Body of pancreas (tissue), 4 donors: ENCODE results near the gene FAM170B. TPM values are rescaled to one million over a fixed set of nuclear protein-coding genes. Genes with fewer than 3 reads are reported as not detected.

Experiments
- ATAC-seq: fragments of 150-250 bp; one replicate; pipeline ENCODE4 v1.9.1; 2016
- DNase-seq, 4 donors: peaks; one replicate each; pipeline ENCODE4 v3.0.0-alpha.2; 2019
- H3K27ac ChIP-seq, 4 donors: fragments of 200-600 bp; sonication (generic); 1 replicate in 3 of 4; 2 replicates in 1 of 4; pipeline versions ENCODE4 v1.5.1 to v1.6.1; 2016 to 2019; ENCODE audit warnings: mild to moderate bottlenecking in 1 of 4, mixed read lengths in 1 of 4, moderate library complexity in 1 of 4
- H3K27me3 ChIP-seq, 2 donors: fragments of 200-600 bp; sonication (generic); one replicate each; pipeline ENCODE4 v1.6.0; 2016; ENCODE audit warnings: mild to moderate bottlenecking in 1 of 2
- H3K36me3 ChIP-seq, 2 donors: fragments of 200-600 bp; sonication (generic); replicated peaks in 1 of 2; 2 replicates each; pipeline ENCODE4 v1.5.1; 2016; ENCODE audit warnings: low read depth in 2 of 2; ENCODE audit not compliant: insufficient read depth in 1 of 2
- H3K4me1 ChIP-seq: fragments of 200-600 bp; sonication (generic); one replicate; pipeline ENCODE4 v1.6.0; 2016
- H3K4me3 ChIP-seq, 2 donors: fragments of 200-600 bp; sonication (generic); 1 replicate in 1 of 2; 2 replicates in 1 of 2; pipeline ENCODE4 v1.5.1; 2016 to 2019
- H3K9me3 ChIP-seq, 3 donors: fragments of 200-600 bp; sonication (generic); 1 replicate in 2 of 3; 2 replicates in 1 of 3; pipeline ENCODE4 v1.5.1; 2016
- POLR2A ChIP-seq, 3 donors: fragments of 450-650 bp; IDR thresholded peaks; one replicate each; pipeline ENCODE4 v1.6.1; 2016; ENCODE audit warnings: antibody characterized with exemption in 3 of 3, mild to moderate bottlenecking in 2 of 3
- WGBS, 2 donors: methylation state at CpG; one replicate each; pipeline ENCODE4 v1.1.5; 2017; 5-methylcytosine and 5-hydroxymethylcytosine counted together
- intact Hi-C: fragments of 100-400 bp; cut with DNase I; formaldehyde crosslinking; loops from one replicate; pipeline ENCODE4 v1.15.1; 2023
- total RNA-seq, 2 donors: library from RNA; depleted of rRNA; stranded (reverse); fragments of >200 nt; gene quantifications; one replicate each; pipeline ENCODE4 v1.1.0, GENCODE V29; 2016
- TF ChIP-seq, protein P1 (sequence below), 7 experiments: fragments of 450-650 bp in 4 of 7; fragments of 200-600 bp in 3 of 7; sonication (generic) in 3 of 7; IDR thresholded peaks; one replicate each; pipeline ENCODE4 v1.5.1; 2016 to 2019; ENCODE audit warnings: antibody characterized with exemption in 7 of 7

FAM170B gene
- total RNA-seq, 2 donors from 2014 or later: not detected

DNA sequence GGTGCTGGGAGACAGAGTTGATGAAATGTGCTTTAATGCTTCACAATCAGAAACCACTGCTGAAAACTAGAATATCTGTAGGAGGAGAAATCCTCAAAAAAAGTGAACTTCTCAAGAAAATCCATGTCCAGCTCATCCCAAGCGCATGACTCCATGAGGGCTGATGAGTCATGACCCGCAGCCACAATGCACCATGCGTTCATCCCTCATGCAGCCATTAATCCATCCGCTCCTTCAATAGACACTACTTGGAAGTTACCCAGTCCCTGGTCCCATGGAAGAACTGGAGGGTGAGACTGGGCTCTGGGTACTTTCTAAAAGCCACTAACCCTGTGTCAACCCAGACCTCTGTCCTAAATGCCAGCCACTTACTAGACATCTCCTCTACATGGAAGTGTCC lies 29.9 kb upstream of the FAM170B start:
- WGBS, 2 donors: 76 to 87% methylated on average over 4 of the region's 4 CpGs
- DNase-seq (no peak), ATAC-seq (no peak)
- no peak overlapping the region for H3K4me3 ChIP-seq
- no peaks in the 10 kb centered on the region for H3K9me3 ChIP-seq
- H3K36me3 ChIP-seq: no peaks in the 10 kb centered on the region
- H3K27ac ChIP-seq: no peak overlapping the region
- no peak for TF ChIP-seq POLR2A (IDR thresholded peaks at IDR 0.05)
- TF ChIP-seq, protein P1, sequence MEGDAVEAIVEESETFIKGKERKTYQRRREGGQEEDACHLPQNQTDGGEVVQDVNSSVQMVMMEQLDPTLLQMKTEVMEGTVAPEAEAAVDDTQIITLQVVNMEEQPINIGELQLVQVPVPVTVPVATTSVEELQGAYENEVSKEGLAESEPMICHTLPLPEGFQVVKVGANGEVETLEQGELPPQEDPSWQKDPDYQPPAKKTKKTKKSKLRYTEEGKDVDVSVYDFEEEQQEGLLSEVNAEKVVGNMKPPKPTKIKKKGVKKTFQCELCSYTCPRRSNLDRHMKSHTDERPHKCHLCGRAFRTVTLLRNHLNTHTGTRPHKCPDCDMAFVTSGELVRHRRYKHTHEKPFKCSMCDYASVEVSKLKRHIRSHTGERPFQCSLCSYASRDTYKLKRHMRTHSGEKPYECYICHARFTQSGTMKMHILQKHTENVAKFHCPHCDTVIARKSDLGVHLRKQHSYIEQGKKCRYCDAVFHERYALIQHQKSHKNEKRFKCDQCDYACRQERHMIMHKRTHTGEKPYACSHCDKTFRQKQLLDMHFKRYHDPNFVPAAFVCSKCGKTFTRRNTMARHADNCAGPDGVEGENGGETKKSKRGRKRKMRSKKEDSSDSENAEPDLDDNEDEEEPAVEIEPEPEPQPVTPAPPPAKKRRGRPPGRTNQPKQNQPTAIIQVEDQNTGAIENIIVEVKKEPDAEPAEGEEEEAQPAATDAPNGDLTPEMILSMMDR (IDR thresholded peaks at IDR 0.05): no peak
- H3K4me1 ChIP-seq: no peaks in the 10 kb centered on the region
- no peaks in the 10 kb centered on the region for H3K27me3 ChIP-seq
- intact Hi-C loops: no loop called here

DNA sequence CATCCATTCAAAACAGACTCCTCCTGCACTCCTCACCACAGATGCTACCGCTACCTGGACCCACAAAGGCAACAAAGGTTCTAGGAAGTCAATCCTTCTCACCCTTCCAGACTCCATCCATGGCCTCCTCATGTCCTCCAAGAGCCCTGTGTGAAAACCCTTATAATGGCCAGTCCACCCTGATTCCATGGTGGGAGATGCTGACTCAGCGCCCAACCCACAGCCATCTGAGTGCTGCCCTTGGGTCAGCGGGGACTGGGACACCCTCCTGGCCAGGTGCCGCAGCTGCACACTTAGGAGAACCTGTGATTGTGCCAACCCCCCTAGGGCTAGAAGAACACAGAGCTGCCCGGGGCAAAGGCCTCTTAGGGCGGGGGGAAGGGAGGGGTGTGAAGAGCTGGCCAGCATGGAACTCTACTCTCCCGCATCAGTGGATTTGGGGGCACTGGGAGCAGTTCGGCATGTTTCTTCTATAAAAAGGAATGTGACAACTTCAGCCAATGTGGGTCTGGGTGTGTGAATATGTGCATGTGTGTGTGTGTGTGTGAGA lies 29.0 kb upstream of the FAM170B start:
- Histone ChIP-seq H3K9me3 (no peaks in the 10 kb centered on the region), H3K4me1 (no peaks in the 10 kb centered on the region), H3K27ac (no peak overlapping the region), H3K4me3 (no peak overlapping the region), H3K36me3 (no peaks in the 10 kb centered on the region), H3K27me3 (peaks cover 0 to 2% of the 10 kb centered on the region in 2 donors)
- WGBS, 2 donors: 55 to 77% methylated on average over 8 of the region's 8 CpGs
- no peak for DNase-seq
- ATAC-seq: no peak
- intact Hi-C loops: no loop called here
- TF ChIP-seq, protein P1 (IDR thresholded peaks at IDR 0.05): no peak

DNA sequence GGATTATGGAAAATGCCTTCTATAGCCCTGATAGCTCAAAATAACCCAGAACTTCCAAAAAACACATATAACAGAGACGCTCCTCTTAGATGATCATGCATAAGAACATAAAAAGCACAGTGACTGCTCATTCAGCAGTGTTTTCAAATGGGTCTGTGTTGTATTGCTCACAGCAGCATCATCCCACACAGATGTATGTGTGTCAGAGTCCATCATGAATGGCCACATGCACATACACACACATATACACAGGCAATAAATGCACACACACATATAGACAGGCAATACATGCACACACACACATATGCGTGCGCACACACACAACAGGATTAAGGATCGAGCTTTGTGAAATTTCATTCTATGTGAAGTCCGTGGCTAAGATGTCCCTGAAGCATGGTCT lies 28.2 kb upstream of the FAM170B start:
- H3K27me3 ChIP-seq: peaks cover 0 to 4% of the 10 kb centered on the region in 2 donors
- H3K4me1 ChIP-seq: no peaks in the 10 kb centered on the region
- H3K9me3 ChIP-seq: no peaks in the 10 kb centered on the region
- H3K36me3 ChIP-seq: no peaks in the 10 kb centered on the region
- ATAC-seq (no peak), DNase-seq (no peak)
- H3K4me3 ChIP-seq: no peak overlapping the region
- H3K27ac ChIP-seq: no peak overlapping the region
- intact Hi-C loops: no loop called here
- TF ChIP-seq, protein P1 (IDR thresholded peaks at IDR 0.05): no peak
- TF ChIP-seq POLR2A (IDR thresholded peaks at IDR 0.05): no peak
- WGBS, 2 donors: 53 to 73% methylated on average over 5 of the region's 5 CpGs

DNA sequence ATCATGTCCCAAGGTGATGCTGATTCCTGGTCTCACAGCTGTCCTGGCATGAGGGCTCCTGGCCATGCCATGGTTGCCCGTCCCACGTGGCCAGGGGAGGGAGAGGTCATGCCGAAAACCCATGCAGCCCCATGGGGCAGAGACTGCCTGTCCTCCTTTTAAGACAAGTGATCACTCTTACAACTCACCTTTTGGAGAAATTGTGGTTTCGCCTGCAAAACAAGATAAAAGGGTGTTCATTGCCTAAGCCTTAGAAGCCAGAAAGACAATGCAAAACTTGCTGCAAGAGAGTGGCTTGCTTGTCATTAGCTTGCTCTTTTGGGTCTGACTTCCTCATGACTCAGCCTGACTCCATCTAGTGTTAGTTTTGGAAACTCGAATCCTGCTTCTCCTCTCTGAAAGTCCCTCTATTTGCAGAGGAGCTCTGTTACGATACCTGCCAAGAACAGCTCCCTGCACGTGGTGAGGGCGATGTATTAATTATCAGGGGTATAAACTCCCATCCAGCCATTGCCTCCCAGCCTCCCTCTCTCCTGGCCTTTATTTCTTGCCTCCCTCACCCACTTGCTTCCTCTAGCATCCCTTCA lies 27.7 kb upstream of the FAM170B start:
- TF ChIP-seq, protein P1 (IDR thresholded peaks at IDR 0.05): peak in 2 of 7 experiments; percentile 21 to 24
- TF ChIP-seq POLR2A (IDR thresholded peaks at IDR 0.05): no peak
- ATAC-seq (no peak), DNase-seq (no peak)
- H3K27me3 ChIP-seq: peaks cover 0 to 4% of the 10 kb centered on the region in 2 donors
- intact Hi-C loops: no loop called here
- no peak overlapping the region for H3K4me3 ChIP-seq
- no peaks in the 10 kb centered on the region for H3K36me3 ChIP-seq
- WGBS, 2 donors: 36 to 39% methylated on average over 8 of the region's 8 CpGs
- H3K4me1 ChIP-seq: no peaks in the 10 kb centered on the region
- no peak overlapping the region for H3K27ac ChIP-seq
- no peaks in the 10 kb centered on the region for H3K9me3 ChIP-seq

DNA sequence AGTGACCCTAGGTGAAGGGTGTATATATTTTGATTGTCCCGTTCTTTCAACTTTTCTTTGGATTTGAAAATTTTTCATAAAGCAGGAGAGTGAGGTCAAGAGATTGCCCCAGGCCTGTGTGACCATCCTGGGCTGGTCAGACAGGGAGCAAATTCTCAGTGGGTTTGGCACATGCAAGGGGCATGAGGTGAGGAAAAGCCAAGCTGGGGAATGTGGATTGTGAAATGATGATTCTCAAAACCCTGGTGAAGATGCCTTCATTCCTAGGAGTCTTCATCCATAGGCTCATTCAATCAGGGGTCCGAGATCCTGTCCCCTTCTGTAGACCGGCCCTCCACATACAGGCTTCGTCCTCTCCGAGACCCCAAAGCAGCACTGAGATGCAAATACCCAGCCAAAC lies 27.0 kb upstream of the FAM170B start:
- Histone ChIP-seq H3K36me3 (no peaks in the 10 kb centered on the region), H3K9me3 (no peaks in the 10 kb centered on the region), H3K4me3 (no peak overlapping the region), H3K27ac (no peak overlapping the region), H3K27me3 (peaks cover 0 to 4% of the 10 kb centered on the region in 2 donors), H3K4me1 (no peaks in the 10 kb centered on the region)
- DNase-seq (no peak), ATAC-seq (no peak)
- 70 to 78% methylated on average over 5 of the region's 5 CpGs for WGBS, 2 donors
- TF ChIP-seq POLR2A (IDR thresholded peaks at IDR 0.05): no peak
- TF ChIP-seq, protein P1 (IDR thresholded peaks at IDR 0.05): no peak
- intact Hi-C loops: no loop called here
